PC-3 (cell line): Measurements from ENCODE around the gene TAP1. TPM values are rescaled to one million over a fixed set of nuclear protein-coding genes. Genes with fewer than 3 reads are reported as not detected.

Source experiments
- ATAC-seq: fragments of 200-7000 bp; cut with Tn5 transposase; 2 replicates; pipeline ENCODE4 v1.9.1; 2020; ENCODE audit warnings: mild to moderate bottlenecking, moderate library complexity
- BruUV-seq: library from RNA; stranded (reverse); fragments of 400-500 nt; replicated peaks from 2 replicates; lab custom pipeline; 2021; lab: Mats Ljungman, UMichigan
- CTCF ChIA-PET: fragments of 300-600 bp; sonication (Branson Sonifier 250); formaldehyde crosslinking; loops from one replicate; lab custom pipeline; 2022; ENCODE audit warnings: antibody characterized with exemption; lab: Charles Lee
- POLR2A ChIA-PET: fragments of 300-600 bp; sonication (Branson Sonifier 250); formaldehyde crosslinking; loops from one replicate; lab custom pipeline; 2022; ENCODE audit warnings: antibody characterized with exemption; ENCODE audit not compliant: unreplicated experiment; lab: Charles Lee
- DNase-seq: peaks from one replicate; pipeline ENCODE4 v3.0.0-alpha.2; 2015
- H2AFZ ChIP-seq: fragments of 300-600 bp; sonication (generic); 2 replicates; pipeline ENCODE4 v1.6.0; 2016; ENCODE audit warnings: antibody characterized with exemption, low read length
- H3F3A ChIP-seq: fragments of 300-600 bp; sonication (generic); one replicate; pipeline ENCODE4 v1.6.0; 2017; ENCODE audit warnings: antibody characterized with exemption, low read length, control low read depth, mild to moderate bottlenecking; ENCODE audit not compliant: unreplicated experiment
- H3K27ac ChIP-seq: fragments of 300-600 bp; sonication (generic); 2 replicates; pipeline ENCODE4 v1.5.1; 2016; ENCODE audit warnings: mild to moderate bottlenecking, low read length
- H3K27me3 ChIP-seq: fragments of 300-600 bp; sonication (generic); 2 replicates; pipeline ENCODE4 v1.6.1; 2016; ENCODE audit warnings: low read length, mixed read lengths
- H3K36me3 ChIP-seq: fragments of 300-600 bp; sonication (generic); 2 replicates; pipeline ENCODE4 v1.6.1; 2016; ENCODE audit warnings: low read depth, mixed run types, low read length, mixed read lengths
- H3K4me1 ChIP-seq: fragments of 300-600 bp; sonication (generic); 2 replicates; pipeline ENCODE4 v1.5.1; 2016; ENCODE audit warnings: low read length; ENCODE audit not compliant: insufficient read depth
- H3K4me2 ChIP-seq: fragments of 300-600 bp; sonication (generic); 2 replicates; pipeline ENCODE4 v1.6.0; 2016; ENCODE audit warnings: low read length
- H3K4me3 ChIP-seq: fragments of 300-600 bp; sonication (generic); 2 replicates; pipeline ENCODE4 v1.5.1; 2016; ENCODE audit warnings: mild to moderate bottlenecking, low read length, mixed read lengths
- H3K79me2 ChIP-seq: fragments of 300-600 bp; sonication (generic); 2 replicates; pipeline ENCODE4 v1.6.1; 2017; ENCODE audit warnings: low read length, mixed read lengths
- H3K9ac ChIP-seq: fragments of 300-600 bp; sonication (generic); 2 replicates; pipeline ENCODE4 v1.6.0; 2016; ENCODE audit warnings: mild to moderate bottlenecking, low read length
- H3K9me2 ChIP-seq: fragments of 300-600 bp; sonication (generic); replicated peaks from 2 replicates; pipeline ENCODE4 v1.6.1; 2016; ENCODE audit warnings: mixed run types, low read length, mixed read lengths
- H3K9me3 ChIP-seq: fragments of 300-600 bp; sonication (generic); 2 replicates; pipeline ENCODE4 v1.6.1; 2016; ENCODE audit warnings: low read length, mixed read lengths
- H4K20me1 ChIP-seq: fragments of 300-600 bp; sonication (generic); 2 replicates; pipeline ENCODE4 v1.6.1; 2016; ENCODE audit warnings: low read length, mixed read lengths
- CTCF ChIP-seq: fragments of 300-600 bp; sonication (generic); conservative IDR thresholded peaks from 2 replicates; pipeline ENCODE4 v1.5.1; 2017; ENCODE audit warnings: antibody characterized with exemption, low read depth, mild to moderate bottlenecking, low read length
- EZH2 ChIP-seq: fragments of 300-600 bp; sonication (generic); IDR thresholded peaks from one replicate; pipeline ENCODE4 v1.6.1; 2017; ENCODE audit warnings: antibody characterized with exemption, mild to moderate bottlenecking, low read length; ENCODE audit not compliant: unreplicated experiment
- EZH2phosphoT487 ChIP-seq: fragments of 300-600 bp; sonication (generic); IDR thresholded peaks from 2 replicates; pipeline ENCODE4 v1.6.1; 2018; ENCODE audit warnings: mild to moderate bottlenecking, antibody characterized with exemption, low read length, borderline replicate concordance
- intact Hi-C: fragments of 100-400 bp; cut with micrococcal nuclease; formaldehyde crosslinking; loops from 2 replicates; pipeline ENCODE4 v1.9.0; 2023
- total RNA-seq: library from RNA; depleted of rRNA; stranded (reverse); fragments of >200 nt; gene quantifications from 2 replicates; pipeline ENCODE4 v1.2.3, GENCODE V29; 2014

Gene TAP1
- total RNA-seq, 1 experiment from 2014 or later = 15.8 TPM

DNA sequence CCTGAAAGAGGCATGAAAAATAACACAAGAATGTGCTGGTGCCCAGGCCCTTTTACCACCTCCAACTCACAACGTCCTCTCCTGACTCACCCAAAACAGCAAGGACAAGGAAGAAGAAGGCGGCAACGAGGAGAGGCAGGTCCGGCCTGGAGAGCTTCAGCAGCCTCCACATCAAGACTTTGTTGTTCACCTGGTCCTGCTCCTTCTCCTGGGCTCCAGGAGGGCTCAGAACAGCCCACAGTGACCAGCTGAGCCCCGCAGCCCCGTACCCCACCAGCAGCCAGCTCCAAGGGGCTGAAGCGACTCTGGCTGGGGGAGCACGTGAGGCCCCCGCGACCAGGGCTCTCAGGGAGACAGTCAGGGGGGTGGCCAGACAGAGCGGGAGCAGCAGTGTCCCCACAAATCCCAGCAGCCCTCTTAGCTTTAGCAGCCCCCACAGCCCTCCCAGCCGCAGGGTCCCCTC, 15.8 kb downstream of the TAP1 start:
- POLR2A ChIA-PET = interaction anchor here (1.1 kb wide), 1 partner anchor 16 kb away, joined by 12 read pairs; the partner anchor contains the start of genes PSMB9 and TAP1
- H3K27me3 ChIP-seq = no peaks in the 10 kb centered on the region
- peak overlapping the region; percentile 86 for H3K9ac ChIP-seq
- no peaks in the 10 kb centered on the region for H4K20me1 ChIP-seq
- ATAC-seq (peak; percentile 21), DNase-seq (peak; percentile 55)
- H3K4me1 ChIP-seq = peaks cover 18% of the 10 kb centered on the region
- peak overlapping the region; percentile 100 for H3K4me2 ChIP-seq
- TSS peak; percentile 19 for BruUV-seq
- CTCF ChIA-PET = interaction anchor here (0.8 to 2.3 kb wide), 9 partner anchors 16 to 1177 kb away, joined by 3 to 90 read pairs (median 7); partner anchors contain the start of genes C6orf47, HLA-DMA, PSMB9 and TAP1
- peaks cover 22% of the 10 kb centered on the region for H3K79me2 ChIP-seq
- peak overlapping the region; percentile 96 for H3K4me3 ChIP-seq
- 0 out of 2 replicates have a peak, but pooled peaks cover 3% of the 10 kb centered on the region for H3K36me3 ChIP-seq
- H3K27ac ChIP-seq = peak overlapping the region; percentile 54; the same call in 1 of the 2 replicates
- H3K9me3 ChIP-seq = no peaks in the 10 kb centered on the region
- H2AFZ ChIP-seq = peak overlapping the region; percentile 91
- no peaks in the 10 kb centered on the region for H3F3A ChIP-seq
- H3K9me2 ChIP-seq = no peaks in the 10 kb centered on the region
- intact Hi-C loops = loop anchor here (1.0 to 5.0 kb wide), 4 partner anchors 16 to 145 kb away; partner anchors contain the start of gene TAP1
- TF ChIP-seq EZH2phosphoT487 = no peak
- TF ChIP-seq CTCF = no peak
- no peak for TF ChIP-seq EZH2

DNA sequence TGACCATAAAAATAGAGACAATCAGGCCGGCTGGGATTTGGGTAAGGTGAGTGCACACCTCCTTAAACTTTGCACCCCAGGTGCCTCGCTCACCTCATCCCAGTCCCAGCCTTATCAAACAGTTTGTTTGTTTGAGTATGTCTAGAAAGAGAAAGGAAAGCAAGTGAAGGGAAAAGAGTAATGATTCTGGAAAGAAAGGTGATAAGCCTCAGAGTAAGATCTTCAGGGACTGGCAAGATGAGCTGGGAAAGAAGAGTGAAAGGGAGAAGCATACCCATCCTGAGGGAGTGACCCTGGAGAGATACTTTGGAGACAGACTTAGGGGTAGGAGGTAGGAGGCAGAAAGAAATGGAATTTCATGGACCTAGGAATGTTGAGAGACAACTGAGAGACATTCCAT, 16.6 kb downstream of the TAP1 start:
- no peak for ATAC-seq
- peaks cover 18% of the 10 kb centered on the region for H3K4me1 ChIP-seq
- TF ChIP-seq EZH2phosphoT487 (no peak), EZH2 (no peak), CTCF (no peak)
- peak overlapping the region; percentile 100 for H3K4me2 ChIP-seq
- no TSS peak for BruUV-seq
- POLR2A ChIA-PET = no interaction called here
- intact Hi-C loops = loop anchor here (5.0 kb wide), 1 partner anchor 145 kb away; no protein-coding TSS in a partner anchor
- H3K36me3 ChIP-seq = 0 out of 2 replicates have a peak, but pooled peaks cover 3% of the 10 kb centered on the region
- no peak overlapping the region for H2AFZ ChIP-seq
- CTCF ChIA-PET = no interaction called here
- H3F3A ChIP-seq = no peaks in the 10 kb centered on the region
- H3K9me2 ChIP-seq = no peaks in the 10 kb centered on the region
- H3K9ac ChIP-seq = no peak overlapping the region
- no peaks in the 10 kb centered on the region for H3K27me3 ChIP-seq
- H3K79me2 ChIP-seq = peaks cover 22% of the 10 kb centered on the region
- peak overlapping the region; percentile 96 for H3K4me3 ChIP-seq
- no peak overlapping the region for H3K27ac ChIP-seq
- H3K9me3 ChIP-seq = no peaks in the 10 kb centered on the region
- no peak for DNase-seq
- H4K20me1 ChIP-seq = no peaks in the 10 kb centered on the region
